ENCODE data around the gene DOP1B. TPM values are rescaled to one million over a fixed set of nuclear protein-coding genes. Genes with fewer than 3 reads are reported as not detected.

The DOP1B gene
- total and polyA plus RNA-seq, 2 of the 4 experiments (the other 2 are of a cell fraction) = 8.8 to 13.0 TPM

DNA sequence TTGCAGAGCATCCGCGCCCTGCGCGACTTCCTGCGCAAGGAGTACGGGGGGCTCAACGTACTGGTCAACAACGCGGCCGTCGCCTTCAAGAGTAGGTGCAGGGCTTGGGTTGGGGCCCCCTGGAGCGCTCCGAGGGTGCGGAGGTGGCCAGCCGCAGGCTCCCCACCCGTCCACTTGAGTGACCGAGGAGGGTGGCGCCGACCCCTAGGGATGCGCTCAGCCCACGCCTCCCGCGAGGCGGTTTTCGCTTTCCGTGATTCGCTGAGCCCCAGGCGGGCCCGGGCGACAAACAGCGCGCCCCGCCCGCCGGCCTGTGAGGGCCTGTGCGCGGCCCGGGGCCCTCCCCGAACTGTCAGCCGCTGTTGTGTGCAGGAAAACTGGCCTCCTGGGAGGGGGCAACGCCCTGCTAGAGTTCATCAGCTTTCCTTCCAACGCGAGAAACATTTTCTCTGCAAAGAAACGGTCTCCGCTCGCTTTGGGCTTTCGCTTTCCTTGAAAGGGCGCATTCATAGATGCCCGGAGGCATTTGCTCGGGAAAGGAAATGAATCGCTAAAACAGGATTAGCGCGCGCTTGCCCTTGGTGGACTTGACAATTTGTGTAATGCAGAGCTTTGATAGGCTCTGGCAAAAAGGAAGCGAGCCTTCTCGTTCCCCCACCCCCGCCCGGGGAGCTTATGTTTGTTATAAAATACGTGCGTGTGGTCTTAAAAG lies 21.1 kb upstream of the DOP1B start:
- TF ChIP-seq, protein P1, sequence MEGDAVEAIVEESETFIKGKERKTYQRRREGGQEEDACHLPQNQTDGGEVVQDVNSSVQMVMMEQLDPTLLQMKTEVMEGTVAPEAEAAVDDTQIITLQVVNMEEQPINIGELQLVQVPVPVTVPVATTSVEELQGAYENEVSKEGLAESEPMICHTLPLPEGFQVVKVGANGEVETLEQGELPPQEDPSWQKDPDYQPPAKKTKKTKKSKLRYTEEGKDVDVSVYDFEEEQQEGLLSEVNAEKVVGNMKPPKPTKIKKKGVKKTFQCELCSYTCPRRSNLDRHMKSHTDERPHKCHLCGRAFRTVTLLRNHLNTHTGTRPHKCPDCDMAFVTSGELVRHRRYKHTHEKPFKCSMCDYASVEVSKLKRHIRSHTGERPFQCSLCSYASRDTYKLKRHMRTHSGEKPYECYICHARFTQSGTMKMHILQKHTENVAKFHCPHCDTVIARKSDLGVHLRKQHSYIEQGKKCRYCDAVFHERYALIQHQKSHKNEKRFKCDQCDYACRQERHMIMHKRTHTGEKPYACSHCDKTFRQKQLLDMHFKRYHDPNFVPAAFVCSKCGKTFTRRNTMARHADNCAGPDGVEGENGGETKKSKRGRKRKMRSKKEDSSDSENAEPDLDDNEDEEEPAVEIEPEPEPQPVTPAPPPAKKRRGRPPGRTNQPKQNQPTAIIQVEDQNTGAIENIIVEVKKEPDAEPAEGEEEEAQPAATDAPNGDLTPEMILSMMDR (conservative IDR thresholded peaks at IDR 0.05; ENCODE audit: low read depth, low read length) = no peak
- TF ChIP-seq MXI1 (IDR thresholded peaks at IDR 0.05; ENCODE audit: borderline replicate concordance, low read depth, low read length) (0 out of 2 replicates have a peak, but pooled peaks have one; percentile 2), BHLHE40 (IDR thresholded peaks at IDR 0.05; ENCODE audit: low read depth, low read length) (no peak), MAFK (IDR thresholded peaks at IDR 0.05; ENCODE audit: low read depth, low read length) (no peak), MAZ (IDR thresholded peaks at IDR 0.05; ENCODE audit: borderline replicate concordance, low read depth, low read length) (peak; percentile 18; the same call in 1 of the 2 replicates), CHD1 (IDR thresholded peaks at IDR 0.05; ENCODE audit: low read depth, low read length) (no peak)
- Histone ChIP-seq H4K5ac (ENCODE audit: low read depth, low read length) (peak overlapping the region; percentile 8; the same call in 1 of the 2 replicates), H2BK20ac (ENCODE audit: low read depth, low read length) (no peak overlapping the region), H3K4ac (ENCODE audit: low read depth, low read length) (peak overlapping the region; percentile 87), H3K56ac (ENCODE audit: extremely low read depth, insufficient read depth, low read length) (peak overlapping the region; percentile 89), H3K9ac (ENCODE audit: low read depth, low read length) (peak overlapping the region; percentile 59), H4K91ac (ENCODE audit: insufficient read depth, low read depth, low read length) (peak overlapping the region; percentile 66; the same call in 1 of the 2 replicates), H4K8ac (ENCODE audit: low read depth in 2 of 2, low read length in 2 of 2) (peak overlapping the region; percentile 2 to 61; a peak in 2 of 4 replicates), H2AFZ (replicated peaks; ENCODE audit: low read length, poor library complexity) (peak overlapping the region; percentile 88), H4K20me1 (ENCODE audit: insufficient read depth, low read length) (no peaks in the 10 kb centered on the region), H3K79me1 (ENCODE audit: low read depth in 1 of 2, low read length in 2 of 2) (peaks cover 4 to 35% of the 10 kb centered on the region in 2 experiments; a peak in 2 of 4 replicates), H3K4me3 (ENCODE audit: insufficient read depth, low read depth, low read length) (peak overlapping the region; percentile 64), H3K27ac (ENCODE audit: insufficient read depth, low read length) (peak overlapping the region; percentile 76), H3K18ac (ENCODE audit: low read depth, low read length) (peak overlapping the region; percentile 60; the same call in 1 of the 2 replicates), H2AK9ac (replicated peaks; ENCODE audit: low read depth, low read length, poor library complexity) (peak overlapping the region; percentile 80), H3K23ac (ENCODE audit: low read depth, low read length) (peak overlapping the region; percentile 69), H3K9me3 (ENCODE audit: control insufficient read depth, insufficient read depth, low read length) (no peaks in the 10 kb centered on the region), H3K9me1 (ENCODE audit: insufficient read depth, low read length) (peaks cover 5% of the 10 kb centered on the region; the same call in 1 of the 2 replicates), H2BK5ac (ENCODE audit: low read depth, low read length, poor library complexity, severe bottlenecking) (peak overlapping the region; percentile 66), H3K4me1 (ENCODE audit: control insufficient read depth, insufficient read depth, low read length) (peaks cover 9% of the 10 kb centered on the region), H3K14ac (replicated peaks; ENCODE audit: low read depth, low read length) (peak overlapping the region; percentile 43; the same call in 1 of the 2 replicates), H2BK15ac (ENCODE audit: low read depth, low read length) (peak overlapping the region; percentile 9; the same call in 1 of the 3 replicates), H3K4me2 (ENCODE audit: low read depth, low read length) (peak overlapping the region; percentile 86), H3K27me3 (ENCODE audit: control insufficient read depth, insufficient read depth, low read length) (no peaks in the 10 kb centered on the region), H3K36me3 (ENCODE audit: control insufficient read depth, insufficient read depth, low read length) (no peaks in the 10 kb centered on the region), H2AK5ac (ENCODE audit: low read depth, low read length) (peak overlapping the region; percentile 28; the same call in 1 of the 2 replicates), H2BK120ac (ENCODE audit: low read depth, low read length) (peak overlapping the region; percentile 72)
- dilution Hi-C loops (cut with HindIII; ENCODE audit: low sequenced_read_pairs, unreplicated experiment) (no loop called here), intact Hi-C loops (cut with micrococcal nuclease) (no loop called here), in situ Hi-C loops (cut with MboI; ENCODE audit: low sequenced_read_pairs) (no loop called here)
- no TSS peak for BruUV-seq (replicated peaks)
- ChIA-PET POLR2A (ENCODE audit: unreplicated experiment) (interaction anchor here (0.6 to 1.1 kb wide), 3 partner anchors 21 to 75 kb away, joined by 3 to 4 read pairs (median 3); partner anchors contain the start of gene SETD4), CTCF (no interaction called here)
- WGBS, 2 experiments (ENCODE audit: extremely low coverage in 2 of 2, insufficient read length in 1 of 2) = 0% methylated on average over 44 of the region's 60 CpGs; no CpG with 5 or more reads in 1 of the 2 experiments
- ATAC-seq (ENCODE audit: low read depth) = peak; percentile 85
- DNase-seq = peak; percentile 83

Measured in IMR-90 (cell line).